Endothelial cell of umbilical vein (primary cell): ENCODE data around the gene NDUFA8. TPM values are rescaled to one million over a fixed set of nuclear protein-coding genes. Genes with fewer than 3 reads are reported as not detected.

Source experiments
- BruUV-seq: library from RNA; stranded (reverse); fragments of 400-500 nt; replicated peaks from 2 replicates; lab custom pipeline; 2021; lab: Mats Ljungman, UMichigan
- CTCF ChIA-PET: fragments of 300-600, 350-600 bp; sonication (Branson Sonifier 250); formaldehyde crosslinking; loops from one replicate; lab custom pipeline; 2021; ENCODE audit warnings: antibody characterized with exemption, inconsistent platforms; lab: Charles Lee
- POLR2A ChIA-PET: fragments of 300-600, 350-600 bp; sonication (Branson Sonifier 250); formaldehyde crosslinking; loops from one replicate; lab custom pipeline; 2021; ENCODE audit warnings: antibody characterized with exemption, inconsistent platforms; lab: Charles Lee
- DNase-seq: peaks from one replicate; pipeline ENCODE4 v3.0.0-alpha.2; 2011; ENCODE audit warnings: low read depth, low spot score
- FAIRE-seq: peaks from 2 replicates; lab custom pipeline; 2011; peaks lifted over from hg19 to GRCh38; lab: Jason Lieb, UNC
- H2AFZ ChIP-seq: 2 replicates; pipeline ENCODE4 v1.6.0; 2012; ENCODE audit warnings: low read depth, low read length, control low read depth, inconsistent platforms
- H3K27ac ChIP-seq: 2 replicates; pipeline ENCODE4 v1.5.1; 2011; ENCODE audit warnings: low read depth, mild to moderate bottlenecking, control low read depth, low read length, moderate library complexity; ENCODE audit not compliant: insufficient read depth
- H3K27me3 ChIP-seq, 2 experiments: 2 replicates each; pipeline versions ENCODE4 v1.6.0 to v1.6.1; 2011; ENCODE audit warnings: low read length in 2 of 2, mixed read lengths in 1 of 2; ENCODE audit not compliant: control insufficient read depth in 2 of 2, insufficient read depth in 2 of 2
- H3K36me3 ChIP-seq, 2 experiments: 2 replicates in 1 of 2; 3 replicates in 1 of 2; pipeline ENCODE4 v1.5.1; 2011; ENCODE audit warnings: low read length in 2 of 2, mild to moderate bottlenecking in 1 of 2, moderate library complexity in 1 of 2; ENCODE audit not compliant: control insufficient read depth in 2 of 2, insufficient read depth in 2 of 2; ENCODE audit errors: extremely low read depth in 1 of 2
- H3K4me1 ChIP-seq: 3 replicates; pipeline ENCODE4 v1.5.1; 2011; ENCODE audit warnings: mild to moderate bottlenecking, low read length; ENCODE audit not compliant: control insufficient read depth, insufficient read depth; ENCODE audit errors: extremely low read depth
- H3K4me2 ChIP-seq: 2 replicates; pipeline ENCODE4 v1.6.1; 2011; ENCODE audit warnings: low read length, control low read depth, mixed read lengths; ENCODE audit not compliant: insufficient read depth
- H3K4me3 ChIP-seq, 3 experiments: fragments of 200-600 bp in 1 of 3; sonication (generic), shearing (Covaris generic) in 1 of 3; replicated peaks in 1 of 3; 2 replicates each; pipeline ENCODE4 v1.5.1; 2011 to 2016; ENCODE audit warnings: control low read depth in 3 of 3, low read length in 3 of 3, mild to moderate bottlenecking in 2 of 3, inconsistent platforms in 1 of 3, low read depth in 1 of 3, moderate library complexity in 1 of 3; ENCODE audit not compliant: insufficient read depth in 1 of 3
- H3K79me2 ChIP-seq: 2 replicates; pipeline ENCODE4 v1.6.0; 2012; ENCODE audit warnings: low read length, inconsistent platforms; ENCODE audit not compliant: control insufficient read depth, insufficient read depth
- H3K9ac ChIP-seq: replicated peaks from 2 replicates; pipeline ENCODE3; 2011; ENCODE audit warnings: low read length, control low read depth; ENCODE audit not compliant: insufficient read depth; ENCODE audit errors: extremely low read depth
- H3K9me1 ChIP-seq: replicated peaks from 3 replicates; pipeline ENCODE4 v1.6.0; 2011; ENCODE audit warnings: mild to moderate bottlenecking, low read length; ENCODE audit not compliant: control insufficient read depth, insufficient read depth; ENCODE audit errors: extremely low read depth
- H3K9me3 ChIP-seq: replicated peaks from 2 replicates; pipeline ENCODE4 v1.5.1; 2012; ENCODE audit warnings: low read length, inconsistent platforms; ENCODE audit not compliant: control insufficient read depth, insufficient read depth
- H4K20me1 ChIP-seq: replicated peaks from 2 replicates; pipeline ENCODE3; 2011; ENCODE audit warnings: mild to moderate bottlenecking, low read length; ENCODE audit not compliant: control insufficient read depth, insufficient read depth; ENCODE audit errors: extremely low read depth
- CTCF ChIP-seq, 2 donors: IDR thresholded peaks; 1 replicate in 1 of 2; 2 replicates in 1 of 2; pipeline ENCODE4 v1.5.1; 2011; ENCODE audit warnings: low read length in 2 of 2, mild to moderate bottlenecking in 2 of 2, moderate library complexity in 2 of 2, control low read depth in 1 of 2, inconsistent platforms in 1 of 2, low read depth in 1 of 2; ENCODE audit not compliant: insufficient read depth in 1 of 2; ENCODE audit errors: extremely low read depth in 1 of 2
- EZH2 ChIP-seq: IDR thresholded peaks from 2 replicates; pipeline ENCODE4 v1.6.1; 2012; ENCODE audit warnings: borderline replicate concordance, low read depth, mild to moderate bottlenecking, moderate library complexity, low read length, inconsistent platforms; ENCODE audit not compliant: severe bottlenecking
- FOS ChIP-seq: IDR thresholded peaks from 2 replicates; pipeline ENCODE4 v1.6.1; 2011; ENCODE audit warnings: mild to moderate bottlenecking, low read length, moderate library complexity, borderline replicate concordance; ENCODE audit not compliant: insufficient read depth
- GATA2 ChIP-seq: IDR thresholded peaks from 2 replicates; pipeline ENCODE4 v1.7.0; 2011; ENCODE audit warnings: low read depth, mild to moderate bottlenecking, moderate library complexity, mixed read lengths, low read length; ENCODE audit not compliant: insufficient read length, insufficient read depth
- JUN ChIP-seq: IDR thresholded peaks from 2 replicates; pipeline ENCODE4 v1.6.1; 2011; ENCODE audit warnings: borderline replicate concordance, low read depth; ENCODE audit not compliant: insufficient read length, insufficient read depth
- MAX ChIP-seq: IDR thresholded peaks from 2 replicates; pipeline ENCODE4 v1.6.1; 2011; ENCODE audit not compliant: insufficient read depth, insufficient read length
- MYC ChIP-seq: IDR thresholded peaks from one replicate; pipeline ENCODE4 v1.6.1; 2011; ENCODE audit warnings: mild to moderate bottlenecking, low read depth, low read length
- POLR2A ChIP-seq: IDR thresholded peaks from 2 replicates; pipeline ENCODE4 v1.6.1; 2012; ENCODE audit warnings: low read depth, mild to moderate bottlenecking, control low read depth, low read length
- POLR2AphosphoS5 ChIP-seq: IDR thresholded peaks from 2 replicates; pipeline ENCODE4 v1.6.1; 2012; ENCODE audit warnings: low read depth, mild to moderate bottlenecking, control low read depth, low read length, moderate library complexity; ENCODE audit not compliant: insufficient read depth
- dilution Hi-C: fragments of 300-500 bp; cut with MboI; formaldehyde crosslinking; loops from one replicate; pipeline ENCODE4 v1.15.0; 2019; ENCODE audit warnings: low sequenced_read_pairs; ENCODE audit not compliant: extremely low pct_ligation_motif_present
- intact Hi-C: fragments of 100-400 bp; cut with micrococcal nuclease; formaldehyde crosslinking; loops from one replicate; pipeline ENCODE4 v1.10.0; 2022
- polyA plus RNA-seq, 4 experiments: library from polyadenylated mRNA; depleted of rRNA in 3 of 4; stranded (reverse) in 3 of 4; unstranded in 1 of 4; fragments of >200 nt; gene quantifications; 2 replicates each; pipeline versions ENCODE4 v1.2.1 to v1.2.3, GENCODE V29; 2011 to 2012; ENCODE audit warnings: missing spikeins in 1 of 4
- total RNA-seq: library from RNA; stranded (reverse); gene quantifications from 2 replicates; pipeline ENCODE4 v1.2.3, GENCODE V29; 2021

NDUFA8 gene
- total and polyA plus RNA-seq, 2 donors (not counting 3 experiments of a cell fraction or from before 2014, with no cell fraction given): 68.2 to 100 TPM

- ChIA-PET POLR2A (interaction anchor here (1.0 kb wide), 1 partner anchor 183 kb away, joined by 3 read pairs; no protein-coding TSS in a partner anchor), CTCF (interaction anchor here (0.9 to 14.3 kb wide), 21 partner anchors 9 to 685 kb away, joined by 3 to 576 read pairs (median 9); partner anchors contain the start of gene TTLL11)
- TF ChIP-seq GATA2: no peak
- TF ChIP-seq POLR2AphosphoS5: no peak
- TF ChIP-seq MYC: no peak
- no peak for TF ChIP-seq POLR2A
- no peak for TF ChIP-seq JUN
- TF ChIP-seq EZH2: no peak
- no peak for TF ChIP-seq CTCF (IDR thresholded peaks at IDR 0.05; ENCODE audit: extremely low read depth in 1 of 2, insufficient read depth in 1 of 2, low read depth in 1 of 2, low read length in 2 of 2)
- no peak for TF ChIP-seq FOS
- no peak for TF ChIP-seq MAX
- H3K27me3 ChIP-seq: no peaks in the 10 kb centered on the region
- no TSS peak for BruUV-seq
- peaks cover 20% of the 10 kb centered on the region for H3K4me1 ChIP-seq
- intact Hi-C loops (loop anchor here (2.0 kb wide), 1 partner anchor 21 kb away; no protein-coding TSS in a partner anchor), dilution Hi-C loops (loop anchor here (25.0 kb wide), 1 partner anchor 238 kb away; the partner anchor contains the start of gene PTGS1)
- no peaks in the 10 kb centered on the region for H3K9me3 ChIP-seq
- H3K27ac ChIP-seq: no peak overlapping the region
- no peaks in the 10 kb centered on the region for H3K36me3 ChIP-seq
- no peak overlapping the region for H2AFZ ChIP-seq
- H3K9me1 ChIP-seq: no peaks in the 10 kb centered on the region
- H4K20me1 ChIP-seq: no peaks in the 10 kb centered on the region
- FAIRE-seq (no peak), DNase-seq (no peak)
- no peak overlapping the region for H3K4me3 ChIP-seq
- no peak overlapping the region for H3K9ac ChIP-seq
- H3K4me2 ChIP-seq: no peak overlapping the region
- H3K79me2 ChIP-seq: no peaks in the 10 kb centered on the region
These were observed 35.5 kb downstream of the NDUFA8 start for GRCh38 chr9:122124048-122124447.
